Measurements from ENCODE around the gene TMEM61. TPM values are rescaled to one million over a fixed set of nuclear protein-coding genes. Genes with fewer than 3 reads are reported as not detected.
"Not testable (repeated sequence)": the region's sequence is repeated elsewhere in the genome, so short reads cannot be mapped to it uniquely, and the experiment has no call there.

Gene TMEM61
- total RNA-seq, 3 donors from 2014 or later, result 0.32 to 8.3 (median 7.5) TPM

DNA sequence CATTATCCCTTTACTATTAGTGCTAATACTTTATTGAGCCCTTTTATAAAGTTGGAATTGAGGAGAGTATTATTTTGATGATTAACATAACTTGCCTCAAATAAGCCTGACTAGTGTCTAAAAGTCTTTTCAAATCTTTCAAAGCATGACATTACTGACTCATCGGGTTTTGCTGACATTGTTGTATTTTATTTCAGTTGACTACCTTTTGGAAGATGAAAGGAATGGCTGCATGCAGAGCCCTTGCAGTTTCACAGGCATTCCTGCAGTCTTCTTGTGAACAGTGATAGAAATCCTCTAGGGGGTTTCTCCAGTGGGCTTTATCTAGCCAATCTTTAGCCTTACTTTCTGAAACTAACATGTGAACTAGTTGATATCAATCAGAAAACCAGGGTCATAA is 43.0 kb upstream of the TMEM61 start:
- peak overlapping the region in 1 of 2 donors; percentile 54 for H3K27ac ChIP-seq
- no peaks in the 10 kb centered on the region for H3K4me1 ChIP-seq
- TF ChIP-seq POLR2AphosphoS5 (IDR thresholded peaks at IDR 0.05) (no peak), POLR2A (IDR thresholded peaks at IDR 0.05) (no peak)
- TF ChIP-seq, protein P1, sequence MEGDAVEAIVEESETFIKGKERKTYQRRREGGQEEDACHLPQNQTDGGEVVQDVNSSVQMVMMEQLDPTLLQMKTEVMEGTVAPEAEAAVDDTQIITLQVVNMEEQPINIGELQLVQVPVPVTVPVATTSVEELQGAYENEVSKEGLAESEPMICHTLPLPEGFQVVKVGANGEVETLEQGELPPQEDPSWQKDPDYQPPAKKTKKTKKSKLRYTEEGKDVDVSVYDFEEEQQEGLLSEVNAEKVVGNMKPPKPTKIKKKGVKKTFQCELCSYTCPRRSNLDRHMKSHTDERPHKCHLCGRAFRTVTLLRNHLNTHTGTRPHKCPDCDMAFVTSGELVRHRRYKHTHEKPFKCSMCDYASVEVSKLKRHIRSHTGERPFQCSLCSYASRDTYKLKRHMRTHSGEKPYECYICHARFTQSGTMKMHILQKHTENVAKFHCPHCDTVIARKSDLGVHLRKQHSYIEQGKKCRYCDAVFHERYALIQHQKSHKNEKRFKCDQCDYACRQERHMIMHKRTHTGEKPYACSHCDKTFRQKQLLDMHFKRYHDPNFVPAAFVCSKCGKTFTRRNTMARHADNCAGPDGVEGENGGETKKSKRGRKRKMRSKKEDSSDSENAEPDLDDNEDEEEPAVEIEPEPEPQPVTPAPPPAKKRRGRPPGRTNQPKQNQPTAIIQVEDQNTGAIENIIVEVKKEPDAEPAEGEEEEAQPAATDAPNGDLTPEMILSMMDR (IDR thresholded peaks at IDR 0.05), result no peak
- DNase-seq (ENCODE audit: low spot score in 2 of 2), result no peak
- no peaks in the 10 kb centered on the region for H3K27me3 ChIP-seq
- no peak overlapping the region for H3K4me3 ChIP-seq
- no peaks in the 10 kb centered on the region for H3K36me3 ChIP-seq
- intact Hi-C loops (cut with DNase I; ENCODE audit: low total_unique reads), result no loop called here
- no peaks in the 10 kb centered on the region for H3K9me3 ChIP-seq

DNA sequence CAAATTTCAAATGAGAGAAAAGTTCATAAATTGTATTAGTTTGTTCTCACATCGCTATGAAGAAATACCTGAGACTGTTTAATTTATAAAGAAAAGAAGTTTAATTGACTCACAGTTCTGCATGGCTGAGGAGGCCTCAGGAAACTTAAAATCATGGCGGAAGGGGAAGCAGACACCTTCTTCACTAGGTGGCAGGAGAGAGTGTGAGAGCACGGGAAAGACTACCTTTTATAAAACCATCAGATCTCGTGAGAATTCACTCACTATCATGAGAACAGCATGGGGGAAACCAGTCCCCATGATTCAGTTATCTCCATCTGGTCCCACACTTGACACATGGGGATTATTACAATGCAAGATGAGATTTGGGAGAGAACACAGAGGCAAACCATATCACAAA is 41.5 kb upstream of the TMEM61 start:
- intact Hi-C loops (cut with DNase I; ENCODE audit: low total_unique reads); H3K27ac ChIP-seq; H3K4me3 ChIP-seq; H3K27me3 ChIP-seq; H3K9me3 ChIP-seq; H3K4me1 ChIP-seq; H3K36me3 ChIP-seq; DNase-seq (ENCODE audit: low spot score in 2 of 2): not testable (repeated sequence)

DNA sequence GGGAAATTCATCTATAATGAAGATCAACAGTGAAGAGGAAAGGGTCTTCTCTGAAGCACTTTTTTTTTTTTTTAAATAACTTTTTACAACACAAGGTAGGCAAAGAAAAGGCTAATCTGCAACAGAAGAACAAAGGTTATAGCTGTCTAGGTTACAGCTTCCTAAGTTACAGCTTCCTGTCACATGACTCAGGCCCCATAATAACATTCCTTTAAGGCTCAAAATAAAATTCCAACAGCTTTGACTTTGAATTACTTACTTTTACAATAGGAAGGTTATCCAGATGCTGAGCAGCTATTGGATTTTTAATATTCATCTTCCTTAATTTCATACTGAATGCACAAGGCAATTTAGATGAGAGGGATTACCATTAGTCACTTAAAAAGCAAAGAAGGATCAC is 40.4 kb upstream of the TMEM61 start:
- Histone ChIP-seq H3K36me3 (no peaks in the 10 kb centered on the region), H3K27me3 (no peaks in the 10 kb centered on the region), H3K4me3 (no peak overlapping the region), H3K27ac (no peak overlapping the region), H3K4me1 (no peaks in the 10 kb centered on the region), H3K9me3 (no peaks in the 10 kb centered on the region)
- DNase-seq (ENCODE audit: low spot score in 2 of 2), result no peak
- TF ChIP-seq POLR2AphosphoS5 (IDR thresholded peaks at IDR 0.05), result no peak
- TF ChIP-seq, protein P1 (IDR thresholded peaks at IDR 0.05), result no peak
- intact Hi-C loops (cut with DNase I; ENCODE audit: low total_unique reads), result no loop called here

DNA sequence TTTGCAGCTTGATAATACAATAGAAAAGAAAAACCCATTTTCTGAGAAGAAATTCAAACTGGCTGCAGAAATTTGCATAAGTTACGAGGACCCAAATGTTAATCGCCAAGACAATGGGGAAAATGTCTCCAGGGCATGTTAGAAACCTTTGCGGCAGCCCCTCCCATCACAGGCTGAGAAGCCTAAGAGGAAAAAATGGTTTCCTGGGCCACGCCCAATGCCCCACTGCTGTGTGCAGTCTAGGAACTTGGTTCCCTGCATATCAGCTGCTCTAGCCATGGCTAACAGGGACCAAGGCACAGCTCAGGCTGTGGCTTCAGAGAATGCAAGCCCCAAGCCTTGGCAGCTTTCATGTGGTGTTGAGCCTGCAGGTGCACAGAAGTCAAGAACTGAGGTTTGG is 37.5 kb upstream of the TMEM61 start:
- no peak overlapping the region for H3K27ac ChIP-seq
- H3K9me3 ChIP-seq, result no peaks in the 10 kb centered on the region
- intact Hi-C loops (cut with DNase I; ENCODE audit: low total_unique reads), result no loop called here
- TF ChIP-seq POLR2A (IDR thresholded peaks at IDR 0.05) (no peak), POLR2AphosphoS5 (IDR thresholded peaks at IDR 0.05) (no peak)
- TF ChIP-seq, protein P1 (IDR thresholded peaks at IDR 0.05), result no peak
- DNase-seq (ENCODE audit: low spot score in 2 of 2), result no peak
- H3K4me3 ChIP-seq, result no peak overlapping the region
- no peaks in the 10 kb centered on the region for H3K4me1 ChIP-seq
- no peaks in the 10 kb centered on the region for H3K27me3 ChIP-seq
- no peaks in the 10 kb centered on the region for H3K36me3 ChIP-seq

DNA sequence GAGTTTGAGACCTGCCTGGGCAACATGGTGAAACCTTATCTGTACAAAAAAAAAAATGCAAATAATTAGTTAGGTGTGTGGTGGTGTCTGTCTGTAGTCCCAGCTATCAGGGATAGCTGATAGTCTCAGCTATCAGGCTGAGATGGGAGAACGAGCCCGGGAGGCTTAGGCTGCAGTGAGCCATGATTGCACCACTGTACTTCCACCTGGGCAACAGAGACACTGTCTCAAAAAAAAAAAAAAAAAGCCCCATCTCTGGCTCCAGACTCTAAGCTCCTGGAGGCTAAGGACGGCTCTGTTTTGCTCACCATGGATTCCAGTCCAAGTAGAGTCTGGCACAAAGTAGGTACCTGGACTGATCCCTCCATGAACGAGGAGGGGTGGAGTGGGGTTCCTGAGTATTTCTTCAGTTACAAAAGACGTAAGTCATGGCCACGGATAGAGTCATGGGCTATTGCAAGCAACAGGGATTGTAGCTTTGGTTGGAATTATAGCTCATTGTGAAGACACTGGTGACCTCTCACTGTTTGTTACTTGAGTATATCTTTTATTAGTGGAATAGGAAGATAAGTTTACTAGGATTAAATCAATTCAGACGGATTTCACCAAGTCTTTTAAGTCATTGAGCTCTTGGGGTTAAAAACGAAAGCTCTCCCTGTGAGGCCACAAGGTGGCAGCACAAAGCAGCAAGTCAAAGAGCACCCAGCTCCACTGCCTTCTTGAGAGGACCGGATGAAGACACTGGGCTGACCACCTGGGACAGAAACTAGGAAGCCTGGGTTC is 35.6 kb upstream of the TMEM61 start:
- Histone ChIP-seq H3K27me3 (no peaks in the 10 kb centered on the region), H3K36me3 (no peaks in the 10 kb centered on the region), H3K27ac (no peak overlapping the region), H3K4me1 (no peaks in the 10 kb centered on the region), H3K4me3 (peak overlapping the region in 1 of 3 donors; percentile 4), H3K9me3 (no peaks in the 10 kb centered on the region)
- intact Hi-C loops (cut with DNase I; ENCODE audit: low total_unique reads), result no loop called here
- TF ChIP-seq, protein P1 (IDR thresholded peaks at IDR 0.05), result peak; percentile 69 to 78 (median 75)
- TF ChIP-seq POLR2AphosphoS5 (IDR thresholded peaks at IDR 0.05) (no peak), POLR2A (IDR thresholded peaks at IDR 0.05) (no peak)
- peak; percentile 53 to 69 for DNase-seq (ENCODE audit: low spot score in 2 of 2)

All from breast epithelium (tissue), 4 donors.